ENCODE measurements around the gene SNAPC1. TPM values are rescaled to one million over a fixed set of nuclear protein-coding genes. Genes with fewer than 3 reads are reported as not detected.

The SNAPC1 gene
- total RNA-seq, 1 donor from 2014 or later: 5.2 TPM

DNA sequence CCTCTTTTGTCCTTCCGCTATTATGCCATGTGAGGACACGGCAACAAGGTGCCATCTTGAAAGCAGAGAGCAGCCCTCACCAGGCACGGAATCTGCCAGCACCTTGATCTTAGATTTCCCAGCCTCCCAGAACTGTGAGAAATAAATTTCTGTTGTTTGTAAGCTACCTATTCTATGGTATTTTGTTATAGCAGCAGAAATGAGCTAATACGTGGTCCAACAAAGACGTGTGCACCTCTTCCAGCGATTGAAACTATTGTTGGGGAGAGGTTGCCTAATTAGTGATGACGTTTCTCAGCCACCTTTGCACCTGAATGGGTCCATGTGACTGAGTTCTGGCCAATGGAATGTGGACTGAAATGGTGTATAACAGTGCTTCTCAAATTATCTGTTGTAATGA lies 2.3 kb upstream of the SNAPC1 start:
- Histone ChIP-seq H3K36me3 (ENCODE audit: control insufficient read depth in 3 of 3, insufficient read depth in 3 of 3, low read length in 3 of 3) (no peaks in the 10 kb centered on the region), H3K4me1 (ENCODE audit: control insufficient read depth in 3 of 3, insufficient read depth in 3 of 3, low read length in 3 of 3) (peaks cover 6 to 13% (median 10%) of the 10 kb centered on the region in 3 donors), H3K4me3 (ENCODE audit: low read length in 3 of 3) (no peak overlapping the region), H3K9ac (ENCODE audit: low read depth in 1 of 3, low read length in 3 of 3) (no peak overlapping the region), H3K27me3 (ENCODE audit: control insufficient read depth in 3 of 3, insufficient read depth in 3 of 3, low read length in 3 of 3) (no peaks in the 10 kb centered on the region), H3K9me3 (ENCODE audit: control insufficient read depth in 3 of 3, low read length in 3 of 3) (no peaks in the 10 kb centered on the region), H3K27ac (ENCODE audit: low read depth, low read length) (no peak overlapping the region)

DNA sequence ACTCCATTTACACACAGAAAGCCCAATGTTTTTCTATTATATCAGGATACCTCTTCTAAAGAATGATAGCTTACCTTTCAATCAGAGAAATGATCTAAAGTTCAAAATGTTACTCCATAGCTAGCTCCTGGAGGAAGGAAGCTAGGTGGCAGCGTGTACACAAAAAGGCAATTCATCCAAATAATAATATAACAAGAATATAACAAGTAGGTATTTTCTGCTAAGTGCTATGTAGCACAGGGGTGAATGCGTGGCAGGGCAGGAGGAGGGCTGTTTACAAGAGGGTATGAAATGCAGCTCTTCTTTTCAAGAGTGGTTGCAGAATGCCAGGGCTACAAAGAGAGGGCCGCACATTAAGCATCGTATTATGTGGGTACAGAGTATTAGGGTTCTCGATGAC lies 663 bp upstream of the SNAPC1 start:
- no peaks in the 10 kb centered on the region for H3K36me3 ChIP-seq (ENCODE audit: control insufficient read depth in 3 of 3, insufficient read depth in 3 of 3, low read length in 3 of 3)
- H3K4me3 ChIP-seq (ENCODE audit: low read length in 3 of 3): peak overlapping the region; percentile 98 to 99 (median 99)
- H3K4me1 ChIP-seq (ENCODE audit: control insufficient read depth in 3 of 3, insufficient read depth in 3 of 3, low read length in 3 of 3): peaks cover 12 to 17% (median 15%) of the 10 kb centered on the region in 3 donors
- H3K9me3 ChIP-seq (ENCODE audit: control insufficient read depth in 3 of 3, low read length in 3 of 3): no peaks in the 10 kb centered on the region
- no peaks in the 10 kb centered on the region for H3K27me3 ChIP-seq (ENCODE audit: control insufficient read depth in 3 of 3, insufficient read depth in 3 of 3, low read length in 3 of 3)
- peak overlapping the region; percentile 95 for H3K27ac ChIP-seq (ENCODE audit: low read depth, low read length)
- H3K9ac ChIP-seq (ENCODE audit: low read depth in 1 of 3, low read length in 3 of 3): peak overlapping the region; percentile 64 to 95 (median 80)

DNA sequence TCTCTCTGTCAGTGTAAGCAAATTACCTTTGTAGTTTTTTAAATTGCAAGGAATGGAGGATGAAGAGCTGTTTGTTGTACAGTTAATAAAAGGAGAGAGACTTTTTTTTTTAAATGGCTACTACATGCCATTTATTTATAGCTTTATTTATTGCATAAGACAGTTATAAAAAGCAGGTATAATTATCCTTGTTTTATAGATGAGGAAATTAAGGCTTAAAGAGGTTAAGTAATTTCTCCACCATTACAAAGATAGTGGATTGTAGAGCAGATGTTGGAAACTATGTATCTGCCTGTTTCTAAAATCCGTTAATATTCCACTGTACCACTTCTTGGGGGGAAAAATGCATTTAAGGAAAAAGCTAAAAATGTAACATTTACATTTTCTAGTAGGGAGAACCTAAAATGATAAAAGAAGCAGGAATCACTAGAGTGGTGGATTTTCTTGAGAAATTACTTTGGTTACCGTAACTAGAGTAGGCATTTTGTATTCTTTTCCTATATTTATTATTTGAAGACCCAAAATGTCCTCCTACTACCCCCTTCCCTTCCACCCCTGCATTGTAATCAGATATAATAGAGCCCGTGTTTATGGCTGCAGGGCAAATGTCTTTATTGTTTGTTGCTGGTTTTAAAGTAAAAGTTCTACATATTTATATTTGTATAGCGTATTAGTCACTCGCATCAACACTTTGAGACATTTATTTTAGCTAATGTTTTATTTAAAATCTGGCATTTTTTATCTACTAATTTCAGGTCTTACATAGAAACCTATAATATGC lies 2.3 kb downstream of the SNAPC1 start:
- peak overlapping the region in 1 of 3 donors; percentile 98 for H3K4me3 ChIP-seq (ENCODE audit: low read length in 3 of 3)
- H3K9me3 ChIP-seq (ENCODE audit: control insufficient read depth in 3 of 3, low read length in 3 of 3): no peaks in the 10 kb centered on the region
- peaks cover 12 to 17% (median 17%) of the 10 kb centered on the region in 3 donors for H3K4me1 ChIP-seq (ENCODE audit: control insufficient read depth in 3 of 3, insufficient read depth in 3 of 3, low read length in 3 of 3)
- no peaks in the 10 kb centered on the region for H3K27me3 ChIP-seq (ENCODE audit: control insufficient read depth in 3 of 3, insufficient read depth in 3 of 3, low read length in 3 of 3)
- H3K27ac ChIP-seq (ENCODE audit: low read depth, low read length): peak overlapping the region; percentile 48
- H3K36me3 ChIP-seq (ENCODE audit: control insufficient read depth in 3 of 3, insufficient read depth in 3 of 3, low read length in 3 of 3): peaks cover 0 to 7% (median under 1%) of the 10 kb centered on the region in 3 donors
- H3K9ac ChIP-seq (ENCODE audit: low read depth in 1 of 3, low read length in 3 of 3): peak overlapping the region in 1 of 3 donors; percentile 14

- H3K4me3 ChIP-seq (ENCODE audit: low read length in 3 of 3): no peak overlapping the region
- no peaks in the 10 kb centered on the region for H3K27me3 ChIP-seq (ENCODE audit: control insufficient read depth in 3 of 3, insufficient read depth in 3 of 3, low read length in 3 of 3)
- peaks cover 12 to 17% (median 17%) of the 10 kb centered on the region in 3 donors for H3K4me1 ChIP-seq (ENCODE audit: control insufficient read depth in 3 of 3, insufficient read depth in 3 of 3, low read length in 3 of 3)
- peaks cover 2 to 14% (median 9%) of the 10 kb centered on the region in 3 donors for H3K36me3 ChIP-seq (ENCODE audit: control insufficient read depth in 3 of 3, insufficient read depth in 3 of 3, low read length in 3 of 3)
- no peak overlapping the region for H3K9ac ChIP-seq (ENCODE audit: low read depth in 1 of 3, low read length in 3 of 3)
- H3K27ac ChIP-seq (ENCODE audit: low read depth, low read length): no peak overlapping the region
- no peaks in the 10 kb centered on the region for H3K9me3 ChIP-seq (ENCODE audit: control insufficient read depth in 3 of 3, low read length in 3 of 3)
Measured at GRCh38 chr14:61765225-61765943, 3.2 kb downstream of the SNAPC1 start.

DNA sequence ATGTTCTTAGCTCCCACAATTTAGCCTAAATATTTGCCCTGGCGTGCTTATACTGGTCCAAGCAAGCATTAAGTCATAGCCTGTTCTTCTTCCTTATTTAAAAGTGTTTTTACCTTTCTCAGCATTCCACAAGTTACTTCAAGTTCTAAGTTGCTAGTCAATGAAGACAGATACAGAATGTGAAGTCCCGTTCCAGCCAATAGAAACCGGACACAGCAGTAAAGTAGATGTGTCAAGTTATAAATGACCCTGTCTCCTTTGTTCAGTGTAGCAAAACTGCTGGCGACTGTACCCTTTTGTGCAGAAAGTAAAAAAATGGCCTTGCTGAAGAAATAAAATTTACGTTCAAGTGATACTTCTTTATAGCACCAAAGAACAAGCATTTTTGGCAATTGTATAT lies 3.9 kb downstream of the SNAPC1 start:
- no peak overlapping the region for H3K4me3 ChIP-seq (ENCODE audit: low read length in 3 of 3)
- H3K27ac ChIP-seq (ENCODE audit: low read depth, low read length): no peak overlapping the region
- no peak overlapping the region for H3K9ac ChIP-seq (ENCODE audit: low read depth in 1 of 3, low read length in 3 of 3)
- H3K27me3 ChIP-seq (ENCODE audit: control insufficient read depth in 3 of 3, insufficient read depth in 3 of 3, low read length in 3 of 3): no peaks in the 10 kb centered on the region
- peaks cover 12 to 17% (median 17%) of the 10 kb centered on the region in 3 donors for H3K4me1 ChIP-seq (ENCODE audit: control insufficient read depth in 3 of 3, insufficient read depth in 3 of 3, low read length in 3 of 3)
- peaks cover 5 to 17% (median 16%) of the 10 kb centered on the region in 3 donors for H3K36me3 ChIP-seq (ENCODE audit: control insufficient read depth in 3 of 3, insufficient read depth in 3 of 3, low read length in 3 of 3)
- H3K9me3 ChIP-seq (ENCODE audit: control insufficient read depth in 3 of 3, low read length in 3 of 3): no peaks in the 10 kb centered on the region

- H3K4me3 ChIP-seq (ENCODE audit: low read length in 3 of 3): no peak overlapping the region
- no peaks in the 10 kb centered on the region for H3K27me3 ChIP-seq (ENCODE audit: control insufficient read depth in 3 of 3, insufficient read depth in 3 of 3, low read length in 3 of 3)
- no peak overlapping the region for H3K27ac ChIP-seq (ENCODE audit: low read depth, low read length)
- no peaks in the 10 kb centered on the region for H3K9me3 ChIP-seq (ENCODE audit: control insufficient read depth in 3 of 3, low read length in 3 of 3)
- H3K4me1 ChIP-seq (ENCODE audit: control insufficient read depth in 3 of 3, insufficient read depth in 3 of 3, low read length in 3 of 3): peaks cover 6 to 9% (median 7%) of the 10 kb centered on the region in 3 donors
- H3K36me3 ChIP-seq (ENCODE audit: control insufficient read depth in 3 of 3, insufficient read depth in 3 of 3, low read length in 3 of 3): peaks cover 5 to 30% (median 20%) of the 10 kb centered on the region in 3 donors
- no peak overlapping the region for H3K9ac ChIP-seq (ENCODE audit: low read depth in 1 of 3, low read length in 3 of 3)
Measured at GRCh38 chr14:61768240-61768639, 6.0 kb downstream of the SNAPC1 start.

DNA sequence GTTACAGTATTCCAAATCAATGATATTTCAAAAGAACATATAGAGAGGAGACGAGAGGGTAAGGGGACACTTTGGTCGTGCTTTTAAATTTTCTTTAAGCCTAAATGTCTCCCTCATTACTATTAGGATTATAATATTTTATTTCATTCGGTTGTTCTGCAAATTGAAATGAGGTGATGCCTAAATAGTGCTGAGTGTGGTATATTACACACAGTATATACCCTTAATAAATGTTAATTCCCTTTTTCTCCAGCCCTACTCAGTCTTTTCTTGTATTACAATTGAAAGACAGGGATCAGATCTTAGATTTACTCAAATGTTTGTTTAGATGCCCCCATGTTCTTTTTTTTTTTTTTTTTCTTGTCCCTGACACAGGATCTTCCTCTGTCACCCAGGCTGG lies 7.7 kb downstream of the SNAPC1 start:
- Histone ChIP-seq H3K27me3 (ENCODE audit: control insufficient read depth in 3 of 3, insufficient read depth in 3 of 3, low read length in 3 of 3) (no peaks in the 10 kb centered on the region), H3K4me1 (ENCODE audit: control insufficient read depth in 3 of 3, insufficient read depth in 3 of 3, low read length in 3 of 3) (peaks cover 4 to 7% (median 6%) of the 10 kb centered on the region in 3 donors), H3K27ac (ENCODE audit: low read depth, low read length) (no peak overlapping the region), H3K36me3 (ENCODE audit: control insufficient read depth in 3 of 3, insufficient read depth in 3 of 3, low read length in 3 of 3) (peaks cover 5 to 33% (median 22%) of the 10 kb centered on the region in 3 donors), H3K9ac (ENCODE audit: low read depth in 1 of 3, low read length in 3 of 3) (no peak overlapping the region), H3K4me3 (ENCODE audit: low read length in 3 of 3) (no peak overlapping the region), H3K9me3 (ENCODE audit: control insufficient read depth in 3 of 3, low read length in 3 of 3) (no peaks in the 10 kb centered on the region)

- Histone ChIP-seq H3K9me3 (ENCODE audit: control insufficient read depth in 3 of 3, low read length in 3 of 3) (no peaks in the 10 kb centered on the region), H3K36me3 (ENCODE audit: control insufficient read depth in 3 of 3, insufficient read depth in 3 of 3, low read length in 3 of 3) (peaks cover 10 to 44% (median 33%) of the 10 kb centered on the region in 3 donors)
Measured at GRCh38 chr14:61774861-61775260, 12.6 kb downstream of the SNAPC1 start.

GRCh38 chr14:61780125-61780524 lies 17.9 kb downstream of the SNAPC1 start:
- Histone ChIP-seq H3K4me3 (ENCODE audit: low read length in 3 of 3) (no peak overlapping the region), H3K9ac (ENCODE audit: low read depth in 1 of 3, low read length in 3 of 3) (no peak overlapping the region), H3K9me3 (ENCODE audit: control insufficient read depth in 3 of 3, low read length in 3 of 3) (no peaks in the 10 kb centered on the region), H3K36me3 (ENCODE audit: control insufficient read depth in 3 of 3, insufficient read depth in 3 of 3, low read length in 3 of 3) (peaks cover 10 to 40% (median 33%) of the 10 kb centered on the region in 3 donors), H3K27ac (ENCODE audit: low read depth, low read length) (no peak overlapping the region), H3K4me1 (ENCODE audit: control insufficient read depth in 3 of 3, insufficient read depth in 3 of 3, low read length in 3 of 3) (no peaks in the 10 kb centered on the region), H3K27me3 (ENCODE audit: control insufficient read depth in 3 of 3, insufficient read depth in 3 of 3, low read length in 3 of 3) (no peaks in the 10 kb centered on the region)

More at GRCh38 chr14:61774861-61775260, 12.6 kb downstream of the SNAPC1 start:
- Histone ChIP-seq H3K4me1 (ENCODE audit: control insufficient read depth in 3 of 3, insufficient read depth in 3 of 3, low read length in 3 of 3) (no peaks in the 10 kb centered on the region), H3K4me3 (ENCODE audit: low read length in 3 of 3) (no peak overlapping the region), H3K9ac (ENCODE audit: low read depth in 1 of 3, low read length in 3 of 3) (no peak overlapping the region), H3K27me3 (ENCODE audit: control insufficient read depth in 3 of 3, insufficient read depth in 3 of 3, low read length in 3 of 3) (no peaks in the 10 kb centered on the region), H3K27ac (ENCODE audit: low read depth, low read length) (no peak overlapping the region)

DNA sequence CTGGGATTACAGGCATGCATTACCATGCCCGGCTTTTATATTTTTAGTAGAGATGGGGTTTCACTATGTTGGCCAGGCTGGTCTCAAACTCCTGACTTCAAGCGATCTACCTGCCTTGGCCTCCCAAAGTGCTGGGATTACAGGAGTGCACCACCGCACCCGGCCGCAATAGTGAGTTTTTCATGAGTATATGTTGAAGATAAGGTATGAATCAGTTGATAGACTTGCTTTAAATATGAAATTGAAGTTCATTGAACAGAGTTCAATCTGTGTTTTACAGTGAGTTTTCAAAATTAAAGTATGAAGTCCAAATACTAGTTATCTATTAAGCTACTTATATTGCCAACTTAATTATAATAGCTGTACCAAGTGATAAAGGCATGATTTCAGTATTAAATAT lies 35.1 kb downstream of the SNAPC1 start:
- no peaks in the 10 kb centered on the region for H3K27me3 ChIP-seq (ENCODE audit: control insufficient read depth in 3 of 3, insufficient read depth in 3 of 3, low read length in 3 of 3)
- H3K36me3 ChIP-seq (ENCODE audit: control insufficient read depth in 3 of 3, insufficient read depth in 3 of 3, low read length in 3 of 3): peaks cover 0 to 10% (median 3%) of the 10 kb centered on the region in 3 donors
- no peak overlapping the region for H3K4me3 ChIP-seq (ENCODE audit: low read length in 3 of 3)
- H3K9ac ChIP-seq (ENCODE audit: low read depth in 1 of 3, low read length in 3 of 3): no peak overlapping the region
- H3K27ac ChIP-seq (ENCODE audit: low read depth, low read length): no peak overlapping the region
- H3K9me3 ChIP-seq (ENCODE audit: control insufficient read depth in 3 of 3, low read length in 3 of 3): no peaks in the 10 kb centered on the region
- H3K4me1 ChIP-seq (ENCODE audit: control insufficient read depth in 3 of 3, insufficient read depth in 3 of 3, low read length in 3 of 3): no peaks in the 10 kb centered on the region

All from skeletal muscle tissue (tissue), 4 donors.